ENCODE data around the gene EPN2.
"Not testable (repeated sequence)": the region's sequence is repeated elsewhere in the genome, so short reads cannot be mapped to it uniquely, and the experiment has no call there.

DNA sequence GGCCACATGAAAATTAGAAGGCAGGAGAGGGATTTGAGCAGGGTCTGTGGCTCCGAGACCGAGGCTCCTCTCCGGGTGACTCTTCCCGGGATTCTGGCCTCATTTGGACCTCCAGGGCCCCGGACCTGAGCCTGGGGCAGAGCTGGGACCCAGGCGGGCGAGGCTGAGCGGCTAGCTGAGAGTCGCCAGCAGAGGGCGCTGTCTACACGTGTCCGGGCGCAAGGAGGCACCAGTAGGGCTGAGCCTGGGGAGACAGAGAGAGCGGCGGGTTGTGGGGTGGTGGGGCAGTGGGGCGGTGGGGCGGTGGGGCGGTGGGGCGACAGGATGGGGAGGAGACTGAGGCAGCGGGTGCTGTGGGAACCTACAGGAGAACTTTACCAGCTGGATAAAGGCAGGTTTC lies 34.7 kb upstream of the EPN2 start:
- TF ChIP-seq, protein P1, sequence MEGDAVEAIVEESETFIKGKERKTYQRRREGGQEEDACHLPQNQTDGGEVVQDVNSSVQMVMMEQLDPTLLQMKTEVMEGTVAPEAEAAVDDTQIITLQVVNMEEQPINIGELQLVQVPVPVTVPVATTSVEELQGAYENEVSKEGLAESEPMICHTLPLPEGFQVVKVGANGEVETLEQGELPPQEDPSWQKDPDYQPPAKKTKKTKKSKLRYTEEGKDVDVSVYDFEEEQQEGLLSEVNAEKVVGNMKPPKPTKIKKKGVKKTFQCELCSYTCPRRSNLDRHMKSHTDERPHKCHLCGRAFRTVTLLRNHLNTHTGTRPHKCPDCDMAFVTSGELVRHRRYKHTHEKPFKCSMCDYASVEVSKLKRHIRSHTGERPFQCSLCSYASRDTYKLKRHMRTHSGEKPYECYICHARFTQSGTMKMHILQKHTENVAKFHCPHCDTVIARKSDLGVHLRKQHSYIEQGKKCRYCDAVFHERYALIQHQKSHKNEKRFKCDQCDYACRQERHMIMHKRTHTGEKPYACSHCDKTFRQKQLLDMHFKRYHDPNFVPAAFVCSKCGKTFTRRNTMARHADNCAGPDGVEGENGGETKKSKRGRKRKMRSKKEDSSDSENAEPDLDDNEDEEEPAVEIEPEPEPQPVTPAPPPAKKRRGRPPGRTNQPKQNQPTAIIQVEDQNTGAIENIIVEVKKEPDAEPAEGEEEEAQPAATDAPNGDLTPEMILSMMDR (IDR thresholded peaks at IDR 0.05) = not testable (repeated sequence)
- TF ChIP-seq POLR2A, EP300 (IDR thresholded peaks at IDR 0.05): not testable (repeated sequence)

Measured in tibial nerve (tissue), 4 donors.